ENCODE measurements around the gene GPC1.

DNA sequence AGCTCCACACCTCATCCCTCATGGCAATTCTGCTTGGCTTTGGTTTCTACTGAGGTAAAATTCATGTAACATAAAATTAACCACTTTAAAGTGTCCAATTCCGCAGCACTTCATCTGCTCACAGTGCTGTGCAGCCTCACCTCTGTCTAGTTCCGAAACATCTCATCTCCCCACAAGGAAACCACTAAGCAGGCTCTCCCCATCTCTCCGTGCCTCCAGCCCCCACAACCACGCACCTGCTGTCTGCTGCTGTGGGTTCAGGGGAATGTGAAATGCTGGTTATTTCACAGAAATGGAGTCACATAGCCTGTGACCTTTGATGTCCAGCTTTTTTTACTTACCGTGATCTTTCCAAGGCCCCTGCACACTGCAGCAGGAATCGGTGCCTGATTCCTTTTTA is 7.7 kb upstream of the GPC1 start:
- TF ChIP-seq ESRRG (CRISPR knock-in tag; IDR thresholded peaks at IDR 0.05), result no peak
- TF ChIP-seq ZFP30 (CRISPR knock-in tag; IDR thresholded peaks at IDR 0.05), result no peak
- TF ChIP-seq ZNF8 (CRISPR knock-in tag; IDR thresholded peaks at IDR 0.05), result no peak
- no peak for TF ChIP-seq TOX (CRISPR knock-in tag; IDR thresholded peaks at IDR 0.05; ENCODE audit: borderline replicate concordance)
- no peak for TF ChIP-seq CSDC2 (CRISPR knock-in tag; IDR thresholded peaks at IDR 0.05)
- no peak for TF ChIP-seq ISL1 (CRISPR knock-in tag; IDR thresholded peaks at IDR 0.05)
- no peak for TF ChIP-seq ZC3H10 (CRISPR knock-in tag; IDR thresholded peaks at IDR 0.05)
- no peak for TF ChIP-seq ZNF70 (CRISPR knock-in tag; IDR thresholded peaks at IDR 0.05)
- TF ChIP-seq, protein P1, sequence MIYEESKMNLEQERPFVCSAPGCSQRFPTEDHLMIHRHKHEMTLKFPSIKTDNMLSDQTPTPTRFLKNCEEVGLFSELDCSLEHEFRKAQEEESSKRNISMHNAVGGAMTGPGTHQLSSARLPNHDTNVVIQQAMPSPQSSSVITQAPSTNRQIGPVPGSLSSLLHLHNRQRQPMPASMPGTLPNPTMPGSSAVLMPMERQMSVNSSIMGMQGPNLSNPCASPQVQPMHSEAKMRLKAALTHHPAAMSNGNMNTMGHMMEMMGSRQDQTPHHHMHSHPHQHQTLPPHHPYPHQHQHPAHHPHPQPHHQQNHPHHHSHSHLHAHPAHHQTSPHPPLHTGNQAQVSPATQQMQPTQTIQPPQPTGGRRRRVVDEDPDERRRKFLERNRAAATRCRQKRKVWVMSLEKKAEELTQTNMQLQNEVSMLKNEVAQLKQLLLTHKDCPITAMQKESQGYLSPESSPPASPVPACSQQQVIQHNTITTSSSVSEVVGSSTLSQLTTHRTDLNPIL (CRISPR knock-in tag; IDR thresholded peaks at IDR 0.05; ENCODE audit: low read depth), result no peak
- no peak for TF ChIP-seq SNAI2 (CRISPR knock-in tag; IDR thresholded peaks at IDR 0.05)
- no peak for TF ChIP-seq RARB (CRISPR knock-in tag; IDR thresholded peaks at IDR 0.05)
